Activated T-cell treated with anti-CD3 and anti-CD28 coated beads for 4 hours (primary cell): ENCODE data around the gene ALS2CL.

ENCODE experiments used
- DNase-seq: peaks from one replicate; pipeline ENCODE4 v3.0.0-alpha.2; 2020

Gene ALS2CL

GRCh38 chr3:46716461-46717441 lies 23.3 kb upstream of the ALS2CL start:
- no peak for DNase-seq

- no peak for DNase-seq
Measured at GRCh38 chr3:46715507-46716175, 22.2 kb upstream of the ALS2CL start.

- DNase-seq, result no peak
Measured at GRCh38 chr3:46714728-46715506, 21.4 kb upstream of the ALS2CL start.

DNA sequence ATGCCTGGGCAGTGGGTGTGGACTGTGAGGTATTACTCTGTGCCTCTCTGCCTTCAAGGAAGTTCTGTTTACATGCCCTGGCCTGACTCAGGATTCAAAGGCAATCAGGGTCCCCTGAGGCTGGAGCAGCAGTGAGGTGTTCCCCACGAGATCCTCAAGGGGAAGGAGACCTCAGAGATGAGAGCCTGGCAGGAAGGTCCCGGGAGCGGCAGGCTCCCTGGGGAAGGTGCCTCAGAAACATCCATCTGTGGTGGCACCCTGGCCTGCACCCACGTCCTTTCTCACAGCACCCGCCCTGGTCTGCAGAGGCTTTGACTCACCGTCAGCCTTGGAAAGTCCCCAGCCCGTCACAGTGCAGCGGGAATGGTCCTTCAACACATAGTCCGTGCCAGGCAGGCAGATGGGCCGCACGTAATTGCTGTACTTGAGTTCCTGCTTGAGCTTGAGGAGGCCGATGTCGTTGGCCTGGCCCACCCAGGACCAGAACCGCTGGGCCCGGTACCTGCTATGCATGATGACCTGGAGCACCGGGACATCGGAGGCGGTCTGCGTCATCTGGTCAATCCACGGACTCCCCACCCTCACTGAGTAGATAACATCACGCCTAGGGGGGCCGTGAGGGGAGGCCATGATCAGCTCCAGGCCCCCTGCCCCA lies 20.5 kb upstream of the ALS2CL start:
- no peak for DNase-seq

GRCh38 chr3:46713050-46713897 lies 19.8 kb upstream of the ALS2CL start:
- DNase-seq, result no peak

GRCh38 chr3:46712191-46713049 lies 18.9 kb upstream of the ALS2CL start:
- no peak for DNase-seq

DNA sequence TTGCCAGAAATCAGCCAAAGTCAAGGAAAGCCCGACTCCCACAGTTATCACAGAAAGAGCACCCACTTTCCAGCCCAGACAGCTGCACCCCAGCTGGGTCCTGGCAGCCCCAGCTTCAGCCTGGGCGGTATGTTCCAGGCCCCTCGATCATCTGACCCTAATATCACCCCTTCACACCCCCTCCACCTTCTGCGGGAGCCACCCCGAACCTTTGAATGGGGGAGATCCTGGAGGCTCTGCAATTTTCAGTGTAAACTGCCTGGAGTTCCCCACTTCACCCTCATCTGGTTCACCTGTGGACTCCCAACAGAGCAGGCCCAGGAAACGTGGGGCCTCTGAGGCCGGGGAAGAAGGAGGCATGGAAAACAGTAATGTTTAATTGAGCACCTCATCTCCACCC lies 18.3 kb upstream of the ALS2CL start:
- DNase-seq, result no peak

DNA sequence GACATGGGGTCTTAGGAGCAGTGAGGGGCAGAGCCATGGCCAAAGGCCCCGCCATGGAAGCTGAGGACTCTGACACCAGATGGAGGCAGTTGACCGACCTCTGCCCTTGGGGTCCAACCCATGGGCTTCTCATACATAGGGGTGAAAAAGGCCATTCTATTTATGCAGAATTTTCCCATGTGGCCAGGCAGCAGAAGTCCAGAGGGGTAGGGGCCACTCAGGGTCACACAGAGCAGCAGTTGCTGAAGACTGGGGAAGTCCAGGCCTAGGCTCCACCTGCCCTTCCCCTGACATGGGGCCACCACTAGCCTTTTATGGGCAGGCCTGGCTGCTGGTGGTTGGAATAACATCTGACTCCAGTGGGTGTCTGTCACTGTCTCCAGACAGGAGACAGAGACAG lies 17.8 kb upstream of the ALS2CL start:
- DNase-seq, result no peak

- DNase-seq, result no peak
Measured at GRCh38 chr3:46710671-46711295, 17.3 kb upstream of the ALS2CL start.

GRCh38 chr3:46710229-46710628 lies 16.8 kb upstream of the ALS2CL start:
- DNase-seq, result no peak

DNA sequence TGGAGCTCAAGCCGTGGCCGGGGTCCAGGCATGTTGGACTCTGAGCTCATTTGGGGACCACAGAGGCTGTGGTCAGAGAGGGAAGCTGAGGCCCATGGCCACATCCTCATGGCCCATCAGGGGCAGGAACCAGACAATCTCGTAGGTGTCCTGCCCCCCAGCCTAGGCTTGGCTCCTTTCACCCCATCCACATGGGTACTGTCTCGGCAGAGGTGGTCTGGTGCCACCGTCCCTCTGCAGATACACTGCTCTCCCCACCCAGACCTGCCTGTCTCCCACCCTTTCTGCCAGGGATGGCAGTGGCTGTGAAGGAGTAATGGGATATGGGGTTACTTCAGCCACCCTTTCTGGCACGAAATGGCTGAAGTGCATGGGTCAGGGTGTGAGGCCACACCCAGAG lies 16.2 kb upstream of the ALS2CL start:
- DNase-seq, result no peak

DNA sequence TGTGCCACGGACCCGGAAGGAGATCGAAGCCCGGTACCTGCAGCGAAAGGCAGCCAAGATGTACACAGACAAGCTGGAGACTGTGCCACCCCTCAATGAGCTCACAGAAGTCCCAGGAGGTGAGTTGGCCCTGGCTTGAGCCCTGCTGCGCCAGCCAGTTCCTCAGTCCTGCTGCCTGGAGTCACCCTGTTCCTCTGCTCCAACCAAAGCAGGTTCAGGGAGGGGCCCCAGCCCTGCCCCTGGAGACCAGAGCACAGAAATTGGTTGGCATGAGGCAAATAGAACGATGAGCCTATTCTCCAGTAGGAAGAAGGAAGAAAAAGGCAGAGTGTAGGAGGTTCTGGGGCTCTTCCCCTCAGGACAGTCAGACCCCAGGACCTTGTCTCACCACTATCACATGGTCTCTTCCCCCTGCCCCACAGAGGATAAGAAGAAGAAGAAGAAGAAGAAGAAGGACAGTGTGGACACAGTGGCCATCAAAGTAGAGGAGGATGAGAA lies 15.7 kb upstream of the ALS2CL start:
- DNase-seq, result no peak

- DNase-seq, result no peak
Measured at GRCh38 chr3:46708401-46709156, 15.1 kb upstream of the ALS2CL start.

GRCh38 chr3:46707601-46708011 lies 14.1 kb upstream of the ALS2CL start:
- no peak for DNase-seq

GRCh38 chr3:46706771-46707582 lies 13.5 kb upstream of the ALS2CL start:
- no peak for DNase-seq

- no peak for DNase-seq
Measured at GRCh38 chr3:46705751-46706552, 12.5 kb upstream of the ALS2CL start.

DNA sequence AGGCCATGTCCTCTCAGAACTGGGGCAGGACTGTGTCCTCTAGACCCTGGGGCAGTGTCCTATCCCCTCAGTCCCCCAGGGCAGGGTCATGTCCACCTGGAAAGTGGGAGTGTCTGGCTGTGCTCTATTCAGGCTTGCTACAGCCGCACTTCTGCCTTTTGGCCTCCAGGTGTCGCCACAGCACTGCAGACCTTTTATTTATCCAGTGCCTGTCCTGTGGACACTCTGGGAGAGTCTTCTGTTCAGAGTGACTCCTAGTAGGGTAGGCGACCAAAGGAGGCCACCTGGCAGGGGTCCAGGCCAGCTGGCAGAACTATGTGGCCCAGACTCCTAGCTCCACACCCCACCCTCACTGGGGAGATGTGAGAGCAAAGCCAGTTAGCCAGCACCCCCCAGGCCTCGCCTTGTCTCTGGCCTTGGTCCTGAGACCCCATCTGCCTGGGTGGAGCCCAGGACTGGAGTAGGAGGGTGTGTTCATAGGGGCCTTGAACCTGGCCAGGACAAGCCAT lies 11.6 kb upstream of the ALS2CL start:
- DNase-seq, result peak; percentile 58
